Left kidney (tissue), 2 donors: ENCODE data around the gene ZBTB25. TPM values are rescaled to one million over a fixed set of nuclear protein-coding genes. Genes with fewer than 3 reads are reported as not detected.

Source experiments
- DNase-seq: peaks from one replicate; pipeline ENCODE4 v3.0.0-alpha.2; 2013
- polyA plus RNA-seq: library from polyadenylated mRNA; unstranded; fragments of 120-200 nt; gene quantifications from one replicate; pipeline ENCODE4 v1.2.1, GENCODE V29; 2013; ENCODE audit not compliant: insufficient read length

The ZBTB25 gene
- polyA plus RNA-seq, 1 donor, result 14.6 TPM

GRCh38 chr14:64400829-64401459 lies 102.7 kb downstream of the ZBTB25 start:
- no peak for DNase-seq

Other genes with a start within 250 kb of the ZBTB25 start
- 2.0 TPM for gene ESR2, start 209.5 kb downstream of the ZBTB25 start, polyA plus RNA-seq
- gene MTHFD1, start 115.5 kb downstream of the ZBTB25 start, polyA plus RNA-seq, result 103 TPM
- gene AKAP5, start 38.3 kb downstream of the ZBTB25 start, polyA plus RNA-seq, result 9.3 TPM
- gene ZBTB1, start 932 bp upstream of the ZBTB25 start, polyA plus RNA-seq, result 82.1 TPM
- gene HSPA2, start 36.9 kb upstream of the ZBTB25 start, polyA plus RNA-seq, result 13.4 TPM
- 1.5 TPM for gene PPP1R36, start 46.1 kb upstream of the ZBTB25 start, polyA plus RNA-seq
- gene PLEKHG3, start 200.6 kb upstream of the ZBTB25 start, polyA plus RNA-seq, result 83.8 TPM